Neuronal stem cell (in vitro differentiated cells): ENCODE results near the gene QSER1.
"Not testable (repeated sequence)": the region's sequence is repeated elsewhere in the genome, so short reads cannot be mapped to it uniquely, and the experiment has no call there.

ENCODE experiments used
- DNase-seq: peaks from one replicate; pipeline ENCODE4 v3.0.0-alpha.2; 2013; ENCODE audit warnings: low spot score
- H2AFZ ChIP-seq: one replicate; pipeline ENCODE4 v1.6.1; 2013; ENCODE audit warnings: mild to moderate bottlenecking, low read length, inconsistent platforms
- H2AK5ac ChIP-seq: 2 replicates; pipeline ENCODE4 v1.6.1; 2013; ENCODE audit warnings: low read depth, mild to moderate bottlenecking, inconsistent platforms, low read length, moderate library complexity, mixed read lengths
- H2BK120ac ChIP-seq: 2 replicates; pipeline ENCODE4 v1.6.1; 2013; ENCODE audit warnings: low read depth, mild to moderate bottlenecking, inconsistent platforms, low read length, moderate library complexity, mixed read lengths
- H2BK12ac ChIP-seq: one replicate; pipeline ENCODE4 v1.6.1; 2013; ENCODE audit warnings: low read length, inconsistent platforms
- H2BK15ac ChIP-seq: 2 replicates; pipeline ENCODE4 v1.6.1; 2013; ENCODE audit warnings: mild to moderate bottlenecking, low read length, inconsistent platforms, mixed read lengths
- H2BK5ac ChIP-seq: one replicate; pipeline ENCODE4 v1.6.1; 2013; ENCODE audit warnings: inconsistent platforms, mild to moderate bottlenecking, low read length, moderate library complexity
- H3K14ac ChIP-seq: one replicate; pipeline ENCODE4 v1.6.1; 2013; ENCODE audit warnings: low read length, inconsistent platforms
- H3K18ac ChIP-seq: 2 replicates; pipeline ENCODE4 v1.6.1; 2013; ENCODE audit warnings: low read length, inconsistent platforms
- H3K23ac ChIP-seq: 2 replicates; pipeline ENCODE4 v1.6.1; 2013; ENCODE audit warnings: low read depth, mild to moderate bottlenecking, mixed read lengths, low read length, inconsistent platforms; ENCODE audit not compliant: poor library complexity
- H3K27ac ChIP-seq: replicated peaks from 3 replicates; pipeline ENCODE4 v1.5.1; 2013; ENCODE audit warnings: low read length, inconsistent platforms
- H3K27me3 ChIP-seq, 3 experiments: 2 replicates each; pipeline ENCODE4 v1.6.1; 2013; ENCODE audit warnings: low read length in 3 of 3, mild to moderate bottlenecking in 2 of 3, inconsistent platforms in 1 of 3, low read depth in 1 of 3, mixed read lengths in 1 of 3, moderate library complexity in 1 of 3; ENCODE audit not compliant: control insufficient read depth in 3 of 3, insufficient read depth in 3 of 3
- H3K36me3 ChIP-seq, 2 donors: replicated peaks in 1 of 2; 2 replicates each; pipeline ENCODE4 v1.6.1; 2013; ENCODE audit warnings: low read length in 2 of 2; ENCODE audit not compliant: control insufficient read depth in 2 of 2, insufficient read depth in 2 of 2
- H3K4ac ChIP-seq: 2 replicates; pipeline ENCODE4 v1.6.1; 2013; ENCODE audit warnings: inconsistent platforms, mild to moderate bottlenecking, low read length, moderate library complexity
- H3K4me1 ChIP-seq, 2 donors: 1 replicate in 1 of 2; 2 replicates in 1 of 2; pipeline ENCODE4 v1.6.1; 2013; ENCODE audit warnings: low read length in 2 of 2, low read depth in 1 of 2; ENCODE audit not compliant: control insufficient read depth in 2 of 2, insufficient read depth in 1 of 2
- H3K4me2 ChIP-seq: one replicate; pipeline ENCODE4 v1.6.1; 2013; ENCODE audit warnings: mild to moderate bottlenecking, low read length, inconsistent platforms; ENCODE audit not compliant: insufficient read depth, poor library complexity, severe bottlenecking
- H3K4me3 ChIP-seq, 2 donors: 2 replicates each; pipeline ENCODE4 v1.5.1; 2013; ENCODE audit warnings: low read length in 2 of 2, mild to moderate bottlenecking in 2 of 2, inconsistent platforms in 1 of 2, moderate library complexity in 1 of 2
- H3K79me1 ChIP-seq: one replicate; pipeline ENCODE4 v1.6.1; 2013; ENCODE audit warnings: low read depth, mild to moderate bottlenecking, inconsistent platforms, low read length, moderate library complexity
- H3K9ac ChIP-seq: one replicate; pipeline ENCODE4 v1.6.1; 2013; ENCODE audit warnings: mild to moderate bottlenecking, low read depth, low read length, inconsistent platforms; ENCODE audit not compliant: poor library complexity
- H3K9me3 ChIP-seq, 2 donors: replicated peaks in 1 of 2; 2 replicates each; pipeline versions ENCODE3 to v1.6.1; 2013; ENCODE audit warnings: low read length in 2 of 2, mild to moderate bottlenecking in 2 of 2, inconsistent platforms in 1 of 2, low read depth in 1 of 2, mixed read lengths in 1 of 2, moderate library complexity in 1 of 2; ENCODE audit not compliant: control insufficient read depth in 2 of 2, insufficient read depth in 1 of 2
- H4K8ac ChIP-seq: one replicate; pipeline ENCODE4 v1.6.1; 2013; ENCODE audit warnings: low read depth, mild to moderate bottlenecking, inconsistent platforms, low read length, moderate library complexity
- H4K91ac ChIP-seq: one replicate; pipeline ENCODE4 v1.6.1; 2013; ENCODE audit warnings: low read length, low read depth, mild to moderate bottlenecking, inconsistent platforms; ENCODE audit not compliant: poor library complexity
- WGBS, 2 donors: extraction: QIAGEN DNeasy Blood & Tissue Kit; methylation state at CpG; one replicate each; pipeline ENCODE4 v1.1.7; 2013; ENCODE audit warnings: missing lambda C conversion rate in 2 of 2, mixed read lengths in 1 of 2; ENCODE audit not compliant: insufficient read length in 2 of 2, insufficient replicate concordance in 1 of 2; ENCODE audit errors: extremely low coverage in 2 of 2; 5-methylcytosine and 5-hydroxymethylcytosine counted together

QSER1 gene

GRCh38 chr11:32861850-32862577 lies 30.6 kb upstream of the QSER1 start:
- Histone ChIP-seq H2BK12ac (no peak overlapping the region), H3K14ac (no peak overlapping the region), H2AK5ac (no peak overlapping the region), H4K91ac (no peak overlapping the region), H2BK15ac (no peak overlapping the region), H3K4me3 (no peak overlapping the region), H3K9ac (no peak overlapping the region), H2AFZ (no peak overlapping the region), H3K18ac (no peak overlapping the region), H3K4ac (no peak overlapping the region), H3K27me3 (peaks cover 0 to 9% (median 0%) of the 10 kb centered on the region in 3 experiments), H3K79me1 (no peaks in the 10 kb centered on the region), H3K36me3 (no peaks in the 10 kb centered on the region), H3K4me2 (no peak overlapping the region), H3K4me1 (no peaks in the 10 kb centered on the region), H4K8ac (no peak overlapping the region), H3K23ac (no peak overlapping the region), H2BK5ac (no peak overlapping the region), H3K27ac (no peak overlapping the region), H2BK120ac (no peak overlapping the region), H3K9me3 (no peaks in the 10 kb centered on the region)
- DNase-seq, result no peak
- WGBS, 2 donors, result no CpG with 5 or more reads among the region's 3 CpGs

GRCh38 chr11:32864555-32864954 lies 28.1 kb upstream of the QSER1 start:
- Histone ChIP-seq H2BK5ac (no peak overlapping the region), H4K91ac (no peak overlapping the region), H2BK15ac (no peak overlapping the region), H3K4me3 (no peak overlapping the region), H3K4me1 (no peaks in the 10 kb centered on the region), H2AK5ac (no peak overlapping the region), H3K23ac (no peak overlapping the region), H3K9me3 (no peaks in the 10 kb centered on the region), H2AFZ (no peak overlapping the region), H2BK120ac (no peak overlapping the region), H3K27me3 (peaks cover 0 to 4% (median 0%) of the 10 kb centered on the region in 3 experiments), H3K18ac (no peak overlapping the region), H3K36me3 (no peaks in the 10 kb centered on the region), H2BK12ac (no peak overlapping the region), H3K4me2 (no peak overlapping the region), H3K79me1 (no peaks in the 10 kb centered on the region), H3K27ac (no peak overlapping the region), H3K9ac (no peak overlapping the region), H3K4ac (no peak overlapping the region), H4K8ac (no peak overlapping the region), H3K14ac (no peak overlapping the region)
- DNase-seq, result no peak

GRCh38 chr11:32868752-32869151 lies 23.9 kb upstream of the QSER1 start:
- not testable (repeated sequence) for H2BK12ac ChIP-seq, H2AK5ac ChIP-seq, H3K4me3 ChIP-seq, H2BK120ac ChIP-seq, H3K9ac ChIP-seq, H4K91ac ChIP-seq, H3K4me2 ChIP-seq, H3K36me3 ChIP-seq, H2AFZ ChIP-seq, H3K4me1 ChIP-seq, H3K14ac ChIP-seq, H3K4ac ChIP-seq, H4K8ac ChIP-seq, H3K27ac ChIP-seq, H3K27me3 ChIP-seq, H2BK5ac ChIP-seq, H3K9me3 ChIP-seq, H2BK15ac ChIP-seq, H3K23ac ChIP-seq, H3K79me1 ChIP-seq, H3K18ac ChIP-seq, DNase-seq
- WGBS, 2 donors, result no CpG with 5 or more reads among the region's 4 CpGs

DNA sequence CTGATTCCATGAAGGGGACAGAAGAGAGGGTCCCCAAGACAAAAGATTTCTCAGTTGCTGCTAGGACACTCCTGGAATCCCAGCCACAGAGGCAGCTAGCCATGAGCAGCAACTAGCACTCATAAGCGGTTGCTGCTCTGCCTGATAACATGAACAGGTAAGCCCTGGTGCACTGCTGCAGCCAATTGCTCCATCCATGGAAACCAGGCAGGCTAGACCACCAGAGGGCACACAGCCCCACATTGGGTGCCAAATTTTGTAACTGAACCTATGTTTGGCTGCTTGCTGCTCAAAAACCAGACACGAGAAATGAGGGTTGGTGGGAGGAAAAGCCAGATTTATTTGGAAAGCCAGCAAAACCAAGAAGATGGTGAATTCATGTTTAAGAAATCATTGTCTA lies 21.9 kb upstream of the QSER1 start:
- no peak overlapping the region for H3K4me3 ChIP-seq
- no peak overlapping the region for H2AFZ ChIP-seq
- H3K14ac ChIP-seq, result no peak overlapping the region
- H3K9ac ChIP-seq, result no peak overlapping the region
- no peak overlapping the region for H2BK12ac ChIP-seq
- no peaks in the 10 kb centered on the region for H3K9me3 ChIP-seq
- H3K18ac ChIP-seq, result no peak overlapping the region
- H3K27me3 ChIP-seq, result no peaks in the 10 kb centered on the region
- no peak overlapping the region for H2BK15ac ChIP-seq
- H3K4me1 ChIP-seq, result peaks cover 0 to 4% of the 10 kb centered on the region in 2 donors
- DNase-seq, result no peak
- no peaks in the 10 kb centered on the region for H3K79me1 ChIP-seq
- no peak overlapping the region for H4K91ac ChIP-seq
- no peak overlapping the region for H2BK120ac ChIP-seq
- no peak overlapping the region for H2BK5ac ChIP-seq
- no peak overlapping the region for H3K23ac ChIP-seq
- no peak overlapping the region for H2AK5ac ChIP-seq
- no CpG with 5 or more reads among the region's 2 CpGs for WGBS, 2 donors
- H3K4me2 ChIP-seq, result no peak overlapping the region
- no peak overlapping the region for H3K27ac ChIP-seq
- no peak overlapping the region for H3K4ac ChIP-seq
- no peaks in the 10 kb centered on the region for H3K36me3 ChIP-seq
- H4K8ac ChIP-seq, result no peak overlapping the region
